Endothelial cell of umbilical vein (primary cell): ENCODE results near the gene IFT27. TPM values are rescaled to one million over a fixed set of nuclear protein-coding genes. Genes with fewer than 3 reads are reported as not detected.

Source experiments
- BruUV-seq: library from RNA; stranded (reverse); fragments of 400-500 nt; replicated peaks from 2 replicates; lab custom pipeline; 2021; lab: Mats Ljungman, UMichigan
- CTCF ChIA-PET: fragments of 300-600, 350-600 bp; sonication (Branson Sonifier 250); formaldehyde crosslinking; loops from one replicate; lab custom pipeline; 2021; ENCODE audit warnings: antibody characterized with exemption, inconsistent platforms; lab: Charles Lee
- POLR2A ChIA-PET: fragments of 300-600, 350-600 bp; sonication (Branson Sonifier 250); formaldehyde crosslinking; loops from one replicate; lab custom pipeline; 2021; ENCODE audit warnings: antibody characterized with exemption, inconsistent platforms; lab: Charles Lee
- DNase-seq: peaks from one replicate; pipeline ENCODE4 v3.0.0-alpha.2; 2011; ENCODE audit warnings: low read depth, low spot score
- FAIRE-seq: peaks from 2 replicates; lab custom pipeline; 2011; peaks lifted over from hg19 to GRCh38; lab: Jason Lieb, UNC
- H2AFZ ChIP-seq: 2 replicates; pipeline ENCODE4 v1.6.0; 2012; ENCODE audit warnings: low read depth, low read length, control low read depth, inconsistent platforms
- H3K27ac ChIP-seq: 2 replicates; pipeline ENCODE4 v1.5.1; 2011; ENCODE audit warnings: low read depth, mild to moderate bottlenecking, control low read depth, low read length, moderate library complexity; ENCODE audit not compliant: insufficient read depth
- H3K27me3 ChIP-seq, 2 experiments: 2 replicates each; pipeline versions ENCODE4 v1.6.0 to v1.6.1; 2011; ENCODE audit warnings: low read length in 2 of 2, mixed read lengths in 1 of 2; ENCODE audit not compliant: control insufficient read depth in 2 of 2, insufficient read depth in 2 of 2
- H3K36me3 ChIP-seq, 2 experiments: 2 replicates in 1 of 2; 3 replicates in 1 of 2; pipeline ENCODE4 v1.5.1; 2011; ENCODE audit warnings: low read length in 2 of 2, mild to moderate bottlenecking in 1 of 2, moderate library complexity in 1 of 2; ENCODE audit not compliant: control insufficient read depth in 2 of 2, insufficient read depth in 2 of 2; ENCODE audit errors: extremely low read depth in 1 of 2
- H3K4me1 ChIP-seq: 3 replicates; pipeline ENCODE4 v1.5.1; 2011; ENCODE audit warnings: mild to moderate bottlenecking, low read length; ENCODE audit not compliant: control insufficient read depth, insufficient read depth; ENCODE audit errors: extremely low read depth
- H3K4me2 ChIP-seq: 2 replicates; pipeline ENCODE4 v1.6.1; 2011; ENCODE audit warnings: low read length, control low read depth, mixed read lengths; ENCODE audit not compliant: insufficient read depth
- H3K4me3 ChIP-seq, 3 experiments: fragments of 200-600 bp in 1 of 3; sonication (generic), shearing (Covaris generic) in 1 of 3; replicated peaks in 1 of 3; 2 replicates each; pipeline ENCODE4 v1.5.1; 2011 to 2016; ENCODE audit warnings: control low read depth in 3 of 3, low read length in 3 of 3, mild to moderate bottlenecking in 2 of 3, inconsistent platforms in 1 of 3, low read depth in 1 of 3, moderate library complexity in 1 of 3; ENCODE audit not compliant: insufficient read depth in 1 of 3
- H3K79me2 ChIP-seq: 2 replicates; pipeline ENCODE4 v1.6.0; 2012; ENCODE audit warnings: low read length, inconsistent platforms; ENCODE audit not compliant: control insufficient read depth, insufficient read depth
- H3K9ac ChIP-seq: replicated peaks from 2 replicates; pipeline ENCODE3; 2011; ENCODE audit warnings: low read length, control low read depth; ENCODE audit not compliant: insufficient read depth; ENCODE audit errors: extremely low read depth
- H3K9me1 ChIP-seq: replicated peaks from 3 replicates; pipeline ENCODE4 v1.6.0; 2011; ENCODE audit warnings: mild to moderate bottlenecking, low read length; ENCODE audit not compliant: control insufficient read depth, insufficient read depth; ENCODE audit errors: extremely low read depth
- H3K9me3 ChIP-seq: replicated peaks from 2 replicates; pipeline ENCODE4 v1.5.1; 2012; ENCODE audit warnings: low read length, inconsistent platforms; ENCODE audit not compliant: control insufficient read depth, insufficient read depth
- H4K20me1 ChIP-seq: replicated peaks from 2 replicates; pipeline ENCODE3; 2011; ENCODE audit warnings: mild to moderate bottlenecking, low read length; ENCODE audit not compliant: control insufficient read depth, insufficient read depth; ENCODE audit errors: extremely low read depth
- EZH2 ChIP-seq: IDR thresholded peaks from 2 replicates; pipeline ENCODE4 v1.6.1; 2012; ENCODE audit warnings: borderline replicate concordance, low read depth, mild to moderate bottlenecking, moderate library complexity, low read length, inconsistent platforms; ENCODE audit not compliant: severe bottlenecking
- FOS ChIP-seq: IDR thresholded peaks from 2 replicates; pipeline ENCODE4 v1.6.1; 2011; ENCODE audit warnings: mild to moderate bottlenecking, low read length, moderate library complexity, borderline replicate concordance; ENCODE audit not compliant: insufficient read depth
- GATA2 ChIP-seq: IDR thresholded peaks from 2 replicates; pipeline ENCODE4 v1.7.0; 2011; ENCODE audit warnings: low read depth, mild to moderate bottlenecking, moderate library complexity, mixed read lengths, low read length; ENCODE audit not compliant: insufficient read length, insufficient read depth
- JUN ChIP-seq: IDR thresholded peaks from 2 replicates; pipeline ENCODE4 v1.6.1; 2011; ENCODE audit warnings: borderline replicate concordance, low read depth; ENCODE audit not compliant: insufficient read length, insufficient read depth
- MAX ChIP-seq: IDR thresholded peaks from 2 replicates; pipeline ENCODE4 v1.6.1; 2011; ENCODE audit not compliant: insufficient read depth, insufficient read length
- MYC ChIP-seq: IDR thresholded peaks from one replicate; pipeline ENCODE4 v1.6.1; 2011; ENCODE audit warnings: mild to moderate bottlenecking, low read depth, low read length
- POLR2A ChIP-seq: IDR thresholded peaks from 2 replicates; pipeline ENCODE4 v1.6.1; 2012; ENCODE audit warnings: low read depth, mild to moderate bottlenecking, control low read depth, low read length
- POLR2AphosphoS5 ChIP-seq: IDR thresholded peaks from 2 replicates; pipeline ENCODE4 v1.6.1; 2012; ENCODE audit warnings: low read depth, mild to moderate bottlenecking, control low read depth, low read length, moderate library complexity; ENCODE audit not compliant: insufficient read depth
- dilution Hi-C: fragments of 300-500 bp; cut with MboI; formaldehyde crosslinking; loops from one replicate; pipeline ENCODE4 v1.15.0; 2019; ENCODE audit warnings: low sequenced_read_pairs; ENCODE audit not compliant: extremely low pct_ligation_motif_present
- intact Hi-C: fragments of 100-400 bp; cut with micrococcal nuclease; formaldehyde crosslinking; loops from one replicate; pipeline ENCODE4 v1.10.0; 2022
- polyA plus RNA-seq, 4 experiments: library from polyadenylated mRNA; depleted of rRNA in 3 of 4; stranded (reverse) in 3 of 4; unstranded in 1 of 4; fragments of >200 nt; gene quantifications; 2 replicates each; pipeline versions ENCODE4 v1.2.1 to v1.2.3, GENCODE V29; 2011 to 2012; ENCODE audit warnings: missing spikeins in 1 of 4
- total RNA-seq: library from RNA; stranded (reverse); gene quantifications from 2 replicates; pipeline ENCODE4 v1.2.3, GENCODE V29; 2021
- TF ChIP-seq, protein P1 (sequence below), 2 donors: IDR thresholded peaks; 1 replicate in 1 of 2; 2 replicates in 1 of 2; pipeline ENCODE4 v1.5.1; 2011; ENCODE audit warnings: low read length in 2 of 2, mild to moderate bottlenecking in 2 of 2, moderate library complexity in 2 of 2, control low read depth in 1 of 2, inconsistent platforms in 1 of 2, low read depth in 1 of 2; ENCODE audit not compliant: insufficient read depth in 1 of 2; ENCODE audit errors: extremely low read depth in 1 of 2

The IFT27 gene
- total and polyA plus RNA-seq, 2 donors (not counting 3 experiments of a cell fraction or from before 2014, with no cell fraction given): 29.9 to 33.7 TPM

DNA sequence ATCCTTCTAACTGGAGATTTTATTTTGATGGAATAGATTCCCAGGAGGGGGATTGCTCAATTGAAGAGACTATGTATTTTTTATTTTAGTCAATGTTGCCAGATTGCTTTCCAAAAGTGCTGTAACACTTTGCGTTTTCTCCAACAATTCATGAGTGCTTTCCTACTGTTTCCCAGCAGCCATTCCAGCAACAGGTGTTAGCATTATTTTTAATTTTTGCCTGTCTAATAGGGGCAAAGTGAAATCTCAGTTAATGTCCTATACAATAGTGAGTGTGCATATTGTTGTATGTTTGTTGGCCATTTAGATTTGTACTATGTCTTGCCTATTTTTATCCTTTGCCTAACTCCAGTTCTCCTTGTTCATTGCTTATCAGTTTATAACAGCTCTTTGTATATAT, 60.3 kb downstream of the IFT27 start:
- dilution Hi-C loops: no loop called here
- no TSS peak for BruUV-seq
- no peak overlapping the region for H3K9ac ChIP-seq
- TF ChIP-seq MYC: no peak
- no peak for TF ChIP-seq FOS
- TF ChIP-seq EZH2: no peak
- TF ChIP-seq JUN: no peak
- no peak for TF ChIP-seq GATA2
- no peak for TF ChIP-seq MAX
- TF ChIP-seq POLR2A: no peak
- TF ChIP-seq POLR2AphosphoS5: no peak
- TF ChIP-seq, protein P1, sequence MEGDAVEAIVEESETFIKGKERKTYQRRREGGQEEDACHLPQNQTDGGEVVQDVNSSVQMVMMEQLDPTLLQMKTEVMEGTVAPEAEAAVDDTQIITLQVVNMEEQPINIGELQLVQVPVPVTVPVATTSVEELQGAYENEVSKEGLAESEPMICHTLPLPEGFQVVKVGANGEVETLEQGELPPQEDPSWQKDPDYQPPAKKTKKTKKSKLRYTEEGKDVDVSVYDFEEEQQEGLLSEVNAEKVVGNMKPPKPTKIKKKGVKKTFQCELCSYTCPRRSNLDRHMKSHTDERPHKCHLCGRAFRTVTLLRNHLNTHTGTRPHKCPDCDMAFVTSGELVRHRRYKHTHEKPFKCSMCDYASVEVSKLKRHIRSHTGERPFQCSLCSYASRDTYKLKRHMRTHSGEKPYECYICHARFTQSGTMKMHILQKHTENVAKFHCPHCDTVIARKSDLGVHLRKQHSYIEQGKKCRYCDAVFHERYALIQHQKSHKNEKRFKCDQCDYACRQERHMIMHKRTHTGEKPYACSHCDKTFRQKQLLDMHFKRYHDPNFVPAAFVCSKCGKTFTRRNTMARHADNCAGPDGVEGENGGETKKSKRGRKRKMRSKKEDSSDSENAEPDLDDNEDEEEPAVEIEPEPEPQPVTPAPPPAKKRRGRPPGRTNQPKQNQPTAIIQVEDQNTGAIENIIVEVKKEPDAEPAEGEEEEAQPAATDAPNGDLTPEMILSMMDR (IDR thresholded peaks at IDR 0.05; ENCODE audit: extremely low read depth in 1 of 2, insufficient read depth in 1 of 2, low read depth in 1 of 2, low read length in 2 of 2): no peak
- ChIA-PET POLR2A (no interaction called here), CTCF (interaction anchor here (1.3 kb wide), 1 partner anchor 12 kb away, joined by 3 read pairs; the partner anchor contains the start of gene CACNG2)
- H3K79me2 ChIP-seq: no peaks in the 10 kb centered on the region
- DNase-seq (no peak), FAIRE-seq (no peak)
- no peak overlapping the region for H2AFZ ChIP-seq
- no peak overlapping the region for H3K4me3 ChIP-seq
- no peaks in the 10 kb centered on the region for H3K9me1 ChIP-seq
- no peaks in the 10 kb centered on the region for H3K4me1 ChIP-seq
- H3K27ac ChIP-seq: no peak overlapping the region
- H3K9me3 ChIP-seq: no peaks in the 10 kb centered on the region
- no peaks in the 10 kb centered on the region for H3K36me3 ChIP-seq
- H3K4me2 ChIP-seq: no peak overlapping the region
- no peaks in the 10 kb centered on the region for H4K20me1 ChIP-seq
- peaks cover 4 to 8% of the 10 kb centered on the region in 2 experiments for H3K27me3 ChIP-seq
- intact Hi-C loops: no loop called here
